C4-2B (cell line): ENCODE results near the gene ZYG11A.
A peak's percentile ranks its signal among the peaks of the same experiment; 100 is the strongest.
"Not testable (repeated sequence)": the region's sequence is repeated elsewhere in the genome, so short reads cannot be mapped to it uniquely, and the experiment has no call there.

Source experiments
- H3K27ac ChIP-seq: fragments of 450-650 bp; 2 replicates; pipeline ENCODE4 v1.5.1; 2017
- ZFX ChIP-seq: fragments of 450-650 bp; IDR thresholded peaks from 2 replicates; pipeline ENCODE4 v1.6.1; 2017
- TF ChIP-seq, protein P1 (sequence below): fragments of 450-650 bp; conservative IDR thresholded peaks from 2 replicates; pipeline ENCODE4 v1.5.1; 2017; ENCODE audit warnings: mild to moderate bottlenecking

The ZYG11A gene

DNA sequence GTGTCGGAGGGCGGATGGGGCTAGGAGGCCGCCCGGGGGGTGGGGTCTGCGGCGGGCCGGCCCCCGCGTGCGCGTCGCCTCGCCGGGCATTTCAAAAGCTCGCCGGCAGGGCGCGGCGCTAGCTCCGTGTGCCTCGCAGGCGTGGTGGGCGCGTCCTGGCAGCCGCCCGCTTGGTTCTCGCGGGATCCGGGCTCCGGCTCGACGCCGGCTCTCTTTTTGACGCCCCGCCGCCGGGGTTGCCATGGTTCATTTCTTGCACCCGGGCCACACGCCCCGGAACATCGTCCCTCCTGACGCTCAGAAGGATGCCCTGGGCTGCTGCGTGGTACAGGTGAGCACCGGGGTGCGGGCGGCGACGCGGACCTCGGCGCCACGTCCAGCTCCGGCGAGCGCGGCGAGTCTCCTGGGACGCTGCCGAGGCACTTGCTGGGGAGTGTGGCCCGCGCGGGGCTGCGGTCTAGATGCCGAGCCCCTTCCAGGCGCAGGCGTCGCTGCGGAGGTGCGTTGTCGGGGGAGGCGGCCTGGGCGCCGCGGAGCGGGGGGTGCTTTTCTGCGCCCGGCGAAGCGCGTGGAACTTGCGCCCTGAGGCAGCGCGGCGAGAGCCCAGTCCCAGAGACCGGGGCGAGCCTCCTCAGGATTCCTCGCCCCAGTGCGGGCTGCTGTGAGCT, at the start of gene ZYG11A:
Gene ZYG11A (plus strand): TSS at position 118 of the 668 bp plus-strand sequence. CDS start 124 bp downstream, at position 242.
- TF ChIP-seq, protein P1, sequence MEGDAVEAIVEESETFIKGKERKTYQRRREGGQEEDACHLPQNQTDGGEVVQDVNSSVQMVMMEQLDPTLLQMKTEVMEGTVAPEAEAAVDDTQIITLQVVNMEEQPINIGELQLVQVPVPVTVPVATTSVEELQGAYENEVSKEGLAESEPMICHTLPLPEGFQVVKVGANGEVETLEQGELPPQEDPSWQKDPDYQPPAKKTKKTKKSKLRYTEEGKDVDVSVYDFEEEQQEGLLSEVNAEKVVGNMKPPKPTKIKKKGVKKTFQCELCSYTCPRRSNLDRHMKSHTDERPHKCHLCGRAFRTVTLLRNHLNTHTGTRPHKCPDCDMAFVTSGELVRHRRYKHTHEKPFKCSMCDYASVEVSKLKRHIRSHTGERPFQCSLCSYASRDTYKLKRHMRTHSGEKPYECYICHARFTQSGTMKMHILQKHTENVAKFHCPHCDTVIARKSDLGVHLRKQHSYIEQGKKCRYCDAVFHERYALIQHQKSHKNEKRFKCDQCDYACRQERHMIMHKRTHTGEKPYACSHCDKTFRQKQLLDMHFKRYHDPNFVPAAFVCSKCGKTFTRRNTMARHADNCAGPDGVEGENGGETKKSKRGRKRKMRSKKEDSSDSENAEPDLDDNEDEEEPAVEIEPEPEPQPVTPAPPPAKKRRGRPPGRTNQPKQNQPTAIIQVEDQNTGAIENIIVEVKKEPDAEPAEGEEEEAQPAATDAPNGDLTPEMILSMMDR, result no peak; the same call in 1 of the 2 replicates
- no peak for TF ChIP-seq ZFX
- H3K27ac ChIP-seq, result peak within 1 kb of the TSS; percentile 29; the same call in 1 of the 2 replicates

DNA sequence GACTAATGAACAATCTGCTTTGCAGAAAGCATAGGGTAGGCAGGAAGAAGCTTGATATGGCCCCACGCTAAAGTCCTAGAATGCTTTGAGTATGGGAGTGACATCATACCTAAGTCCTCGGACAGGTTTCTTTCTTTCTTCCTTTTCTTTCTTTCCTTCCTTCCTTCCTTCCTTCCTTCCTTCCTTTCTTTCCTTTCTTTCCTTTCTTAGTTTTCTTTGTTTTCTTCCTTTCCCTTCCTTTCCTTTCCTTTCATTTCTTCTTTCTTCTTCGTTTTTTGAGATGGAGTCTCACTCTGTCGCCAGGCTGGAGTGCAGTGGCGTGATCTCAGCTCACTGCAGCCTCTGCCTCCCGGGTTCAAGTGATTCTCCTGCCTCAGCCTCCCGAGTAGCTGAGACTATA, 48.8 kb upstream of the ZYG11A start:
- H3K27ac ChIP-seq, result not testable (repeated sequence)

DNA sequence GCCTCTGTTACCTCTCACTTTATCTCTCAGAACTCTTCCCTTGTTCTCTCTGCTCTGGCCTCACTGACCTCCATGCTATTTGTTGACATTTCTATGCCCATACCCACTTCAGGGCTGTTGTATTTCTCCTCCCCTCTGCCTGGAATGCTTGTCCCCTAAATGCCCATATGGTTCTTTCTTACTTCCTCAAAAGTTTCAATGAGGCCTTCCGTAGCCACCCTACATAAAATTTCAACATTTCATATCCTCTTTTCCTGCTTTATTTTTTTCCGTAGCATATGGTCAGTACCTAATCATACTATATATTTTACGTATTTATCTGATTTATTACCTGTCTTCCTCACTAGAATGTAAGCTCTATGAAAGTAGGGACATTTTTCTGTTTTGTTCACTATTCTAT, 47.1 kb upstream of the ZYG11A start:
- no peak overlapping the region for H3K27ac ChIP-seq
- TF ChIP-seq, protein P1, result no peak
- no peak for TF ChIP-seq ZFX

DNA sequence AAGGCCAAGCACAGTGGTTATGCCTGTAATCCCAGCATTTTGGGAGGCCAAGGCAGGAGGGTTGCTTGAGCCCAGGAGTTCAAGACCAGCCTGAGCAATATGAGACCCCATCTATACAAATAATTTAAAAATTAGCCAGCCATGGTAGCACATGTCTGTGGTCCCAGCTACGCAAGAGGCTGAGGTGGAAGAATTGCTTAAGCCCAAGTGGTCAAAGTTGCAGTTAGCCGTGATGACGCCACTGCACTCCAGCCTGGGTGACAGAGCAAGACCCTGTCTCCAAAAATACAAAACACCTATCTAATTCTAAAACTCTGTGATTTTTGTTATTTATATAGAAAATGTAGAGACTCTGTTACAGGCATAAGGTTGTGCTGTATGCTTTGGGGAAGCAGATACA, 44.2 kb upstream of the ZYG11A start:
- no peak overlapping the region for H3K27ac ChIP-seq
- TF ChIP-seq, protein P1, result no peak
- no peak for TF ChIP-seq ZFX

DNA sequence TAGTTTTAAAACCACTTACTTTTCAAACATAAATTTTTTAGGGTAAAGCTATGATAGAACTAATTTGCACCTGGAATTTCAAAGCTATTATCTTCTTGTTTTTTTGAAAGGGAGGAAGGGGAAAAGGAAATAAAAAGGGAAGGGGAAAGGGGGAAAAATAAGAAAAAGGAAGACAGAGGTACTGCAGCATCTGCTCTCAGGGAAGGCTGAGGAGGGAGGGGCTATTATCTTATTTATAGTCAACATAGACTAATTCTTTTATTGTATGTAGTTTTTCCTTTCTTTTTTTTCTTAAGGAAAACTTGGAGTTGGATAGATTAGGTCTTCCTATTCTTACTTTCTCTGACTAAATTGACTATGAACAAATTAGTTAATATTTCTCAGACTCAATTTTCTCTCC, 41.5 kb upstream of the ZYG11A start:
- no peak overlapping the region for H3K27ac ChIP-seq
- TF ChIP-seq ZFX, result no peak
- TF ChIP-seq, protein P1, result no peak

DNA sequence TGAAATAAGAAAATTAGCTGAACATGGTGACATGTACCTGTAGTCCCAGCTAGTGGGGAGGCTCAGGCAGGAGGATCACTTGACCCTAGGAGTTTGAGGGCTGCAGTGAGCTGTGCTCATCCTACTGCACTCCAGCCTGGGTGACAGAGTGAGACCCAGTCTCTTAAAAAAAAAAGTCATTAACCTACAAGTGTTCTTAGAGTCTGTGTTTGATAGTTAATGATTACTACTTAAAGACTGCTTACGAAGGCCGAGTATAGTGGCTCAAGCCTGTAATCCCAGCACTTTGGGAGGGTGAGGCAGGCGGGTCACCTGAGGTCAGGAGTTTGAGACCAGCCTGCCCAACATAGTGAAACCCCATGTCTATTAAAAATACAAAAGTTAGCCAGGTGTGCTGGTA, 38.5 kb upstream of the ZYG11A start:
- H3K27ac ChIP-seq, result not testable (repeated sequence)

DNA sequence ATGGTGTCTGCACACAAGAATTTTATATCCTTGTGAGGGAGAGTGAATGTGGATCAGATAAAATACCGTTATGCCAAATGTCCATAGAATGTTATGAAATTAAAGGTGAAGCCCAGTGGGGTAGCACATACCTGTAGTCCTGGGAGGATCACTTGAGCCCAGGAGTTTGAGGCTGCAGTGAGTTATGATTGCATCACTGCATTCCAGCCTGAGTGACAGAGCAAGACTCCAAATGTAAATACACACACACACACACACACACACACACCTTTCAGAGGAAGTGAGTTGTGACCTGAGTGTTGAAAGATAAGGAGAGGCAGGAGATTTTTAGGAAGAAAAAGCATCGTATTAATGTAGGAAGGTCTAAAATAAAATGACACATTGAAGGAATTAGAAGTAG, 28.1 kb upstream of the ZYG11A start:
- no peak overlapping the region for H3K27ac ChIP-seq
- TF ChIP-seq ZFX, result no peak
- TF ChIP-seq, protein P1, result no peak

DNA sequence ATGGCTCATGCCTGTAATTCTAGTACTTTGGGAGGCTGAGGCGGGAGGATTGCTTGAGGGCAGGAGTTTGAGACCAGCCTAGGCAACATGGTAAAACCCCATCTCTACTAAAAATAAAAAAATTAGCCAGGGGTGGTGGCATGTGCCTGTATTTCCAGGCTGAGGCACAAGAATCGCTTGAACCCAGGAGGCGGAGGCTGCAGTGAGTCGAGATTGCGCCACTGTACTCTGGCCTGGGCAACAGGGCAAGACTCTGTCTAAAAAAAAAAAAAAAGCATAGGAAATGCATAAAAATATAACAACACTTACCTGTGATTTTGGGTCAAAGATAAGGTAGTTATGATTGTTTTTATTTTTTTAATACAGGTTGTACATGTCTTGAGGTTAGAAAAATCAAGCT, 21.7 kb upstream of the ZYG11A start:
- not testable (repeated sequence) for H3K27ac ChIP-seq

DNA sequence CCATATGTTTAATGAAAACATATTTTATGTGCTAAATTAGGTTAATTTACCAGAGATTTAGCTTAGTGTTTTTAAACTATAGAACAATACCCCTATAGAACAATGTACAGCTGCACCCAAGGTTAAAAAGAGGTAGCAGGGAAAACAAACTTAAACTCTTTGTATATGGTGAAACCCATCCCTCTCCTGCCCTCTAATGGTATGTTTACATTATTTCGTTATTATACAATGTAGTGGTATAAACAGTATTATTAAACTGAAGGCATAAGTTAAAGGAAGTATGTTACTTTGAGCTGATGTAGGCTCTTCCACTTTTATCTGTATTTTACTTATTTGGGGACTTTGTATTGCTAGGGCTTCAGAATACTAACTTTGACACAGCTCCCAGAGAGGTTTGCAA, 16.7 kb upstream of the ZYG11A start:
- TF ChIP-seq ZFX, result no peak
- TF ChIP-seq, protein P1, result peak; percentile 67
- H3K27ac ChIP-seq, result no peak overlapping the region
